ENCODE measurements around the gene LBR.

DNA sequence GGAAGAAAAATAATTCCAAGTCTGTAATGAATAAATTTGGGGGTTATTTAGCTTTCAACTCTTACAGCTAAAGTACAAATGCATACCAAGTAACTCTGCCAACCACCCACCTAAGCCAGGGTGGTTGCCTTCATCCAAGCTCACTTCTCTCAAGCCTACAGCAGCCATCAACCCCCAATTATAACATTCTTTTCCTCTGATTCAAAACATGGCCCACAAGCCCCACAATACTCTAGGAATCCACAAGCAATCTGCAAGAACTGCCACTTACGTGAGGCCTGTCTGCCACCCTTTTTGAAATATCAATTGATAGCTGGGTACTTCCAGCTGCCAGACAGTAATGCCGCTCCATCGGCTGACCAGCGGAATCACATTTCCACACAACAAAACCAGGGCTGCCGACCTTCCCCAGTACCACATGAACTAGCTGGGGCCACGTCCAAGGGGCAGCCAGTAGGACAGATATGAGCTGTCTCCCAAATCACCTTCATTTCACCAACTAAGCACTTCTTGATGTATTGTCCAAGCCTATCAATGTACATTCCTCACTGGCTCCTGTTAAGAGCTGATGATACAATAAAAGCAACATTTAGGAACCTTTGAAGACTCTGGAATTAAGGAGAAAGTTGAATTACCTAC is 3.2 kb downstream of the LBR start:
- TF ChIP-seq CTCF (IDR thresholded peaks at IDR 0.05; ENCODE audit: poor library complexity): no peak
- no peak for TF ChIP-seq EZH2 (IDR thresholded peaks at IDR 0.05; ENCODE audit: borderline replicate concordance)

Measured in hepatocyte (in vitro differentiated cells).